ENCODE results near the gene CASP8. TPM values are rescaled to one million over a fixed set of nuclear protein-coding genes. Genes with fewer than 3 reads are reported as not detected.

Gene CASP8
- total and polyA plus RNA-seq, 9 of the 15 experiments (the other 6 are each of a cell fraction or from before 2014, with no cell fraction given) = 10.2 to 31.4 (median 19.4) TPM

- peak; percentile 36; the same call in 1 of the 2 replicates for TF ChIP-seq JUN (IDR thresholded peaks at IDR 0.05; ENCODE audit: borderline replicate concordance, low read depth, low read length)
- TF ChIP-seq JUN (CRISPR knock-in tag; IDR thresholded peaks at IDR 0.05; ENCODE audit: borderline replicate concordance) = no peak
- TF ChIP-seq NFRKB (IDR thresholded peaks at IDR 0.05; ENCODE audit: low read depth) = peak; percentile 79
- TF ChIP-seq, protein P1, sequence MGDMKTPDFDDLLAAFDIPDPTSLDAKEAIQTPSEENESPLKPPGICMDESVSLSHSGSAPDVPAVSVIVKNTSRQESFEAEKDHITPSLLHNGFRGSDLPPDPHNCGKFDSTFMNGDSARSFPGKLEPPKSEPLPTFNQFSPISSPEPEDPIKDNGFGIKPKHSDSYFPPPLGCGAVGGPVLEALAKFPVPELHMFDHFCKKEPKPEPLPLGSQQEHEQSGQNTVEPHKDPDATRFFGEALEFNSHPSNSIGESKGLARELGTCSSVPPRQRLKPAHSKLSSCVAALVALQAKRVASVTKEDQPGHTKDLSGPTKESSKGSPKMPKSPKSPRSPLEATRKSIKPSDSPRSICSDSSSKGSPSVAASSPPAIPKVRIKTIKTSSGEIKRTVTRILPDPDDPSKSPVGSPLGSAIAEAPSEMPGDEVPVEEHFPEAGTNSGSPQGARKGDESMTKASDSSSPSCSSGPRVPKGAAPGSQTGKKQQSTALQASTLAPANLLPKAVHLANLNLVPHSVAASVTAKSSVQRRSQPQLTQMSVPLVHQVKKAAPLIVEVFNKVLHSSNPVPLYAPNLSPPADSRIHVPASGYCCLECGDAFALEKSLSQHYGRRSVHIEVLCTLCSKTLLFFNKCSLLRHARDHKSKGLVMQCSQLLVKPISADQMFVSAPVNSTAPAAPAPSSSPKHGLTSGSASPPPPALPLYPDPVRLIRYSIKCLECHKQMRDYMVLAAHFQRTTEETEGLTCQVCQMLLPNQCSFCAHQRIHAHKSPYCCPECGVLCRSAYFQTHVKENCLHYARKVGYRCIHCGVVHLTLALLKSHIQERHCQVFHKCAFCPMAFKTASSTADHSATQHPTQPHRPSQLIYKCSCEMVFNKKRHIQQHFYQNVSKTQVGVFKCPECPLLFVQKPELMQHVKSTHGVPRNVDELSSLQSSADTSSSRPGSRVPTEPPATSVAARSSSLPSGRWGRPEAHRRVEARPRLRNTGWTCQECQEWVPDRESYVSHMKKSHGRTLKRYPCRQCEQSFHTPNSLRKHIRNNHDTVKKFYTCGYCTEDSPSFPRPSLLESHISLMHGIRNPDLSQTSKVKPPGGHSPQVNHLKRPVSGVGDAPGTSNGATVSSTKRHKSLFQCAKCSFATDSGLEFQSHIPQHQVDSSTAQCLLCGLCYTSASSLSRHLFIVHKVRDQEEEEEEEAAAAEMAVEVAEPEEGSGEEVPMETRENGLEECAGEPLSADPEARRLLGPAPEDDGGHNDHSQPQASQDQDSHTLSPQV (IDR thresholded peaks at IDR 0.05) = peak; percentile 88
- no peak for TF ChIP-seq MCM3 (IDR thresholded peaks at IDR 0.05)
- peak; percentile 17 for TF ChIP-seq TAF1 (IDR thresholded peaks at IDR 0.05; ENCODE audit: control insufficient read depth, extremely low read depth, insufficient read depth, low read length, severe bottlenecking)
- TF ChIP-seq, protein P2, sequence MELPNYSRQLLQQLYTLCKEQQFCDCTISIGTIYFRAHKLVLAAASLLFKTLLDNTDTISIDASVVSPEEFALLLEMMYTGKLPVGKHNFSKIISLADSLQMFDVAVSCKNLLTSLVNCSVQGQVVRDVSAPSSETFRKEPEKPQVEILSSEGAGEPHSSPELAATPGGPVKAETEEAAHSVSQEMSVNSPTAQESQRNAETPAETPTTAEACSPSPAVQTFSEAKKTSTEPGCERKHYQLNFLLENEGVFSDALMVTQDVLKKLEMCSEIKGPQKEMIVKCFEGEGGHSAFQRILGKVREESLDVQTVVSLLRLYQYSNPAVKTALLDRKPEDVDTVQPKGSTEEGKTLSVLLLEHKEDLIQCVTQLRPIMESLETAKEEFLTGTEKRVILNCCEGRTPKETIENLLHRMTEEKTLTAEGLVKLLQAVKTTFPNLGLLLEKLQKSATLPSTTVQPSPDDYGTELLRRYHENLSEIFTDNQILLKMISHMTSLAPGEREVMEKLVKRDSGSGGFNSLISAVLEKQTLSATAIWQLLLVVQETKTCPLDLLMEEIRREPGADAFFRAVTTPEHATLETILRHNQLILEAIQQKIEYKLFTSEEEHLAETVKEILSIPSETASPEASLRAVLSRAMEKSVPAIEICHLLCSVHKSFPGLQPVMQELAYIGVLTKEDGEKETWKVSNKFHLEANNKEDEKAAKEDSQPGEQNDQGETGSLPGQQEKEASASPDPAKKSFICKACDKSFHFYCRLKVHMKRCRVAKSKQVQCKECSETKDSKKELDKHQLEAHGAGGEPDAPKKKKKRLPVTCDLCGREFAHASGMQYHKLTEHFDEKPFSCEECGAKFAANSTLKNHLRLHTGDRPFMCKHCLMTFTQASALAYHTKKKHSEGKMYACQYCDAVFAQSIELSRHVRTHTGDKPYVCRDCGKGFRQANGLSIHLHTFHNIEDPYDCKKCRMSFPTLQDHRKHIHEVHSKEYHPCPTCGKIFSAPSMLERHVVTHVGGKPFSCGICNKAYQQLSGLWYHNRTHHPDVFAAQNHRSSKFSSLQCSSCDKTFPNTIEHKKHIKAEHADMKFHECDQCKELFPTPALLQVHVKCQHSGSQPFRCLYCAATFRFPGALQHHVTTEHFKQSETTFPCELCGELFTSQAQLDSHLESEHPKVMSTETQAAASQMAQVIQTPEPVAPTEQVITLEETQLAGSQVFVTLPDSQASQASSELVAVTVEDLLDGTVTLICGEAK (IDR thresholded peaks at IDR 0.05) = peak; percentile 27; the same call in 1 of the 2 replicates
- TF ChIP-seq, protein P2 (CRISPR knock-in tag; IDR thresholded peaks at IDR 0.05) = no peak
- TF ChIP-seq ZNF589 (CRISPR knock-in tag; IDR thresholded peaks at IDR 0.05; ENCODE audit: low read depth) = no peak
- TF ChIP-seq NCOA6 (IDR thresholded peaks at IDR 0.05) = no peak
- TF ChIP-seq, protein P3, sequence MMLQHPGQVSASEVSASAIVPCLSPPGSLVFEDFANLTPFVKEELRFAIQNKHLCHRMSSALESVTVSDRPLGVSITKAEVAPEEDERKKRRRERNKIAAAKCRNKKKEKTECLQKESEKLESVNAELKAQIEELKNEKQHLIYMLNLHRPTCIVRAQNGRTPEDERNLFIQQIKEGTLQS (IDR thresholded peaks at IDR 0.05) = peak; percentile 91
- TF ChIP-seq, protein P3 (CRISPR knock-in tag; conservative IDR thresholded peaks at IDR 0.05) = no peak
- no peak for TF ChIP-seq RCOR1 (IDR thresholded peaks at IDR 0.05; ENCODE audit: borderline replicate concordance in 1 of 2, low read depth in 2 of 2, low read length in 2 of 2)
Measured at GRCh38 chr2:201257956-201258665, 2.2 kb upstream of the CASP8 start (continued).
